HepG2 (cell line): ENCODE measurements around the gene VPREB3. TPM values are rescaled to one million over a fixed set of nuclear protein-coding genes. Genes with fewer than 3 reads are reported as not detected.

Source experiments
- AKAP8 ChIP-seq: sonication (generic); formaldehyde crosslinking; IDR thresholded peaks from 2 replicates; pipeline ENCODE4 v1.5.1; 2020; ENCODE audit warnings: mild to moderate bottlenecking, missing genetic modification reagents
- BHLHE40 ChIP-seq: IDR thresholded peaks from 2 replicates; pipeline ENCODE4 v1.6.1; 2011; ENCODE audit warnings: low read length, improper control_type of control experiment
- JDP2 ChIP-seq: sonication (generic); formaldehyde crosslinking; IDR thresholded peaks from 2 replicates; pipeline ENCODE4 v1.8.1; 2022; ENCODE audit warnings: missing genetic modification reagents, borderline replicate concordance
- KDM5B ChIP-seq: sonication (generic); formaldehyde crosslinking; IDR thresholded peaks from 2 replicates; pipeline ENCODE4 v1.4.0; 2020; ENCODE audit warnings: missing genetic modification reagents, mild to moderate bottlenecking, borderline replicate concordance
- SNAI1 ChIP-seq: sonication (generic); formaldehyde crosslinking; IDR thresholded peaks from 2 replicates; pipeline ENCODE4 v1.5.0; 2020; ENCODE audit warnings: mild to moderate bottlenecking, missing genetic modification reagents, borderline replicate concordance
- STAT5B ChIP-seq: sonication (generic); formaldehyde crosslinking; IDR thresholded peaks from 2 replicates; pipeline ENCODE4 v1.4.0; 2020; ENCODE audit warnings: missing genetic modification reagents
- TBP ChIP-seq: sonication (generic); formaldehyde crosslinking; IDR thresholded peaks from 2 replicates; pipeline ENCODE4 v1.5.0; 2020; ENCODE audit warnings: missing genetic modification reagents
- ZIK1 ChIP-seq: sonication (generic); formaldehyde crosslinking; IDR thresholded peaks from 2 replicates; pipeline ENCODE4 v1.5.0; 2020; ENCODE audit warnings: mild to moderate bottlenecking, low read depth, missing genetic modification reagents, borderline replicate concordance
- ZNF446 ChIP-seq: sonication (generic); formaldehyde crosslinking; IDR thresholded peaks from 2 replicates; pipeline ENCODE4 v1.5.0; 2020; ENCODE audit warnings: mild to moderate bottlenecking, missing genetic modification reagents
- ZNF883 ChIP-seq: sonication (generic); formaldehyde crosslinking; IDR thresholded peaks from 2 replicates; pipeline ENCODE4 v1.5.1; 2020; ENCODE audit warnings: mild to moderate bottlenecking, missing genetic modification reagents; ENCODE audit errors: not compliant biosample characterization
- polyA plus RNA-seq, 8 experiments: library from polyadenylated mRNA; depleted of rRNA in 3 of 8; stranded (reverse) in 7 of 8; unstranded in 1 of 8; fragments of >200 nt; fragmentation: Illumina TruSeq in 4 of 8; extraction: Trizol in 4 of 8; gene quantifications; 2 replicates each; pipeline versions ENCODE4 v1.2.1 to v1.2.3, GENCODE V29; 2011 to 2016; ENCODE audit warnings: low read depth in 4 of 8, missing spikeins in 1 of 8, mixed read lengths in 1 of 8; ENCODE audit not compliant: insufficient read depth in 1 of 8
- total RNA-seq, 5 experiments: library from RNA; depleted of rRNA; stranded (reverse); fragments of >200 nt; fragmentation: Illumina TruSeq; extraction: Trizol; gene quantifications; 2 replicates each; pipeline ENCODE4 v1.2.3, GENCODE V29; 2016; ENCODE audit warnings: low read depth in 1 of 5
- TF ChIP-seq, protein P1 (sequence below): sonication (generic); formaldehyde crosslinking; IDR thresholded peaks from 2 replicates; pipeline ENCODE4 v1.4.0; 2020; ENCODE audit warnings: missing genetic modification reagents, borderline replicate concordance
- TF ChIP-seq, protein P2 (sequence below): sonication (generic); formaldehyde crosslinking; IDR thresholded peaks from 2 replicates; pipeline ENCODE4 v1.4.0; 2020; ENCODE audit warnings: missing genetic modification reagents, mild to moderate bottlenecking, borderline replicate concordance
- TF ChIP-seq, protein P3 (sequence below): IDR thresholded peaks from 2 replicates; pipeline ENCODE4 v1.6.1; 2016; ENCODE audit warnings: missing biosample characterization, missing genetic modification reagents, low read depth

The VPREB3 gene
- total and polyA plus RNA-seq, 2 of the 13 experiments (the other 11 are each of a cell fraction or from before 2014, with no cell fraction given): 0.22 TPM; not detected in 1

DNA sequence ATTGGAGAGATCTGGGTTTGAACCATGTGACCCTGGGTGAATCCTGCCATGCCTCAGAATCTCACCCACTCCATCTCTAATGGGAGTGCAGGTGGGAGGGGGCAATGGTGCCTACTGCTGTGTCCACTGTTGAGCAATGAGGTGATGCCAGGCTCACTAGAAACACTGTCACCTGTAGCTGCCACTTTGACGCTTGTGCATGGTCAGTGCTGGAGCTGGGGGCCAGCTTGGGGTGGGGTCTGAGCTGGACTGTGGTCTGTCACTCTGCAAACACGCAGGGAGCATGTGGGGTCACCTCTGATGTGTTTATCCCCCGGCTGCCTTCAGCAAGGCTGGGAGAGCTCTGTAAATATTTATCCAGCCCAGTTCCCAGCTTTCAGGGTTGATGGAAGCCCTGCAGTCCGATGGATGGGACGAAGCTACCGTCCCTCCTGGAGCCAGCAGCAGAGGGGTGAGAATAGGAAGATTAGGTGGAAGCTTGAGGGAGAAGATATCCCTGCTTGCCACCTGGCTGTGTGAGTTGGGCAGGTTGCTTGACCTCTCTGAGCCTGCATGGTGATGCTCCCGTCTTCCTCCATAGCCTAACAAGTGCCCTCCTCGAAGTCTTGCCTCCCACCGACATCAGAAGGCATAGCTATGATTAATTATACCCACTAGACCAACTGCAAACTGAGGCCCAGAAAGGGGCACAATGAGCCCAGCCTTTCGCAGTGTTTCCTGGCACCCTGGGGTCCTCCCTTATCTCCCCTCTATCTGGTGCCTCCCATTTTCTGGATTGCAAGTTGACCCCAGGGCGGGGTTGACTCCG is 20.1 kb upstream of the VPREB3 start (continued):
- TF ChIP-seq STAT5B: no peak
- peak; percentile 72; the same call in 1 of the 2 replicates for TF ChIP-seq ZIK1 (CRISPR knock-in tag)
- TF ChIP-seq, protein P1, sequence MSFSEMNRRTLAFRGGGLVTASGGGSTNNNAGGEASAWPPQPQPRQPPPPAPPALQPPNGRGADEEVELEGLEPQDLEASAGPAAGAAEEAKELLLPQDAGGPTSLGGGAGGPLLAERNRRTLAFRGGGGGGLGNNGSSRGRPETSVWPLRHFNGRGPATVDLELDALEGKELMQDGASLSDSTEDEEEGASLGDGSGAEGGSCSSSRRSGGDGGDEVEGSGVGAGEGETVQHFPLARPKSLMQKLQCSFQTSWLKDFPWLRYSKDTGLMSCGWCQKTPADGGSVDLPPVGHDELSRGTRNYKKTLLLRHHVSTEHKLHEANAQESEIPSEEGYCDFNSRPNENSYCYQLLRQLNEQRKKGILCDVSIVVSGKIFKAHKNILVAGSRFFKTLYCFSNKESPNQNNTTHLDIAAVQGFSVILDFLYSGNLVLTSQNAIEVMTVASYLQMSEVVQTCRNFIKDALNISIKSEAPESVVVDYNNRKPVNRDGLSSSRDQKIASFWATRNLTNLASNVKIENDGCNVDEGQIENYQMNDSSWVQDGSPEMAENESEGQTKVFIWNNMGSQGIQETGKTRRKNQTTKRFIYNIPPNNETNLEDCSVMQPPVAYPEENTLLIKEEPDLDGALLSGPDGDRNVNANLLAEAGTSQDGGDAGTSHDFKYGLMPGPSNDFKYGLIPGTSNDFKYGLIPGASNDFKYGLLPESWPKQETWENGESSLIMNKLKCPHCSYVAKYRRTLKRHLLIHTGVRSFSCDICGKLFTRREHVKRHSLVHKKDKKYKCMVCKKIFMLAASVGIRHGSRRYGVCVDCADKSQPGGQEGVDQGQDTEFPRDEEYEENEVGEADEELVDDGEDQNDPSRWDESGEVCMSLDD (CRISPR knock-in tag): no peak; the same call in 1 of the 2 replicates
- peak; percentile 87; the same call in 1 of the 2 replicates for TF ChIP-seq AKAP8 (CRISPR knock-in tag)
- no peak for TF ChIP-seq JDP2 (CRISPR knock-in tag)
- TF ChIP-seq SNAI1 (CRISPR knock-in tag): no peak
- no peak for TF ChIP-seq ZNF446
- peak; percentile 26; the same call in 1 of the 2 replicates for TF ChIP-seq BHLHE40
- TF ChIP-seq ZNF883 (CRISPR knock-in tag): peak; percentile 32
- TF ChIP-seq KDM5B (CRISPR knock-in tag): no peak; the same call in 1 of the 2 replicates
- 0 out of 2 replicates have a peak, but pooled peaks have one; percentile 38 for TF ChIP-seq TBP (CRISPR knock-in tag)
- TF ChIP-seq, protein P2, sequence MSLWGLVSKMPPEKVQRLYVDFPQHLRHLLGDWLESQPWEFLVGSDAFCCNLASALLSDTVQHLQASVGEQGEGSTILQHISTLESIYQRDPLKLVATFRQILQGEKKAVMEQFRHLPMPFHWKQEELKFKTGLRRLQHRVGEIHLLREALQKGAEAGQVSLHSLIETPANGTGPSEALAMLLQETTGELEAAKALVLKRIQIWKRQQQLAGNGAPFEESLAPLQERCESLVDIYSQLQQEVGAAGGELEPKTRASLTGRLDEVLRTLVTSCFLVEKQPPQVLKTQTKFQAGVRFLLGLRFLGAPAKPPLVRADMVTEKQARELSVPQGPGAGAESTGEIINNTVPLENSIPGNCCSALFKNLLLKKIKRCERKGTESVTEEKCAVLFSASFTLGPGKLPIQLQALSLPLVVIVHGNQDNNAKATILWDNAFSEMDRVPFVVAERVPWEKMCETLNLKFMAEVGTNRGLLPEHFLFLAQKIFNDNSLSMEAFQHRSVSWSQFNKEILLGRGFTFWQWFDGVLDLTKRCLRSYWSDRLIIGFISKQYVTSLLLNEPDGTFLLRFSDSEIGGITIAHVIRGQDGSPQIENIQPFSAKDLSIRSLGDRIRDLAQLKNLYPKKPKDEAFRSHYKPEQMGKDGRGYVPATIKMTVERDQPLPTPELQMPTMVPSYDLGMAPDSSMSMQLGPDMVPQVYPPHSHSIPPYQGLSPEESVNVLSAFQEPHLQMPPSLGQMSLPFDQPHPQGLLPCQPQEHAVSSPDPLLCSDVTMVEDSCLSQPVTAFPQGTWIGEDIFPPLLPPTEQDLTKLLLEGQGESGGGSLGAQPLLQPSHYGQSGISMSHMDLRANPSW (CRISPR knock-in tag): no peak; the same call in 1 of the 2 replicates
- TF ChIP-seq, protein P3, sequence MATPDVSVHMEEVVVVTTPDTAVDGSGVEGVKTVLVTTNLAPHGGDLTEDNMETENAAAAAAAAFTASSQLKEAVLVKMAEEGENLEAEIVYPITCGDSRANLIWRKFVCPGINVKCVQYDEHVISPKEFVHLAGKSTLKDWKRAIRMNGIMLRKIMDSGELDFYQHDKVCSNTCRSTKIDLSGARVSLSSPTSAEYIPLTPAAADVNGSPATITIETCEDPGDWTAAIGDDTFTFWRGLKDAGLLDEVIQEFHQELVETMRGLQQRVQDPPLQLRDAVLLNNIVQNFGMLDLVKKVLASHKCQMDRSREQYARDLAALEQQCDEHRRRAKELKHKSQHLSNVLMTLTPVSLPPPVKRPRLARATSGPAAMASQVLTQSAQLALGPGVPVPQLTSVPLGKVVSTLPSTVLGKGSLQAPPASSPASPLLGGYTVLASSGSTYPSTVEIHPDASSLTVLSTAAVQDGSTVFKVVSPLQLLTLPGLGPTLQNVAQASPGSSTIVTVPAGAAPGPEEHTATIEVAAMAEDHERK (CRISPR knock-in tag): no peak
